Stomach (tissue), 9 donors: ENCODE data around the gene SLC10A3. TPM values are rescaled to one million over a fixed set of nuclear protein-coding genes. Genes with fewer than 3 reads are reported as not detected.

Experiments used
- DNase-seq, 2 donors: peaks; one replicate each; pipeline versions ENCODE4 v3.0.0 to v3.0.0-alpha.2; 2013 to 2019
- H3K27ac ChIP-seq, 5 donors: fragments of 200-600 bp in 4 of 5; sonication (generic) in 4 of 5; one replicate each; pipeline ENCODE4 v1.5.1; 2013 to 2019; ENCODE audit warnings: mild to moderate bottlenecking in 1 of 5, moderate library complexity in 1 of 5
- H3K27me3 ChIP-seq, 3 donors: fragments of 200-600 bp; sonication (generic); one replicate each; pipeline ENCODE4 v1.5.1; 2017 to 2019; ENCODE audit warnings: mixed run types in 1 of 3
- H3K36me3 ChIP-seq, 4 donors: fragments of 200-600 bp; sonication (generic); 1 replicate in 3 of 4; 2 replicates in 1 of 4; pipeline ENCODE4 v1.5.1; 2016 to 2019
- H3K4me1 ChIP-seq, 4 donors: fragments of 200-600 bp; sonication (generic); one replicate each; pipeline ENCODE4 v1.5.1; 2016 to 2019
- H3K4me3 ChIP-seq, 4 donors: fragments of 200-600 bp; sonication (generic) in 3 of 4; one replicate each; pipeline ENCODE4 v1.5.1; 2016 to 2019; ENCODE audit warnings: mild to moderate bottlenecking in 1 of 4
- H3K9me3 ChIP-seq, 4 donors: fragments of 200-600 bp; sonication (generic); one replicate each; pipeline ENCODE4 v1.5.1; 2016 to 2019
- CTCF ChIP-seq, 7 experiments: fragments of 450-650 bp in 4 of 7; fragments of 200-600 bp in 3 of 7; sonication (generic) in 3 of 7; IDR thresholded peaks; one replicate each; pipeline ENCODE4 v1.5.1; 2016 to 2019; ENCODE audit warnings: antibody characterized with exemption in 7 of 7, control low read depth in 2 of 7, mild to moderate bottlenecking in 1 of 7
- EP300 ChIP-seq: sonication (generic); formaldehyde crosslinking; IDR thresholded peaks from one replicate; pipeline ENCODE4 v1.6.1; 2017; ENCODE audit warnings: antibody characterized with exemption
- POLR2A ChIP-seq, 4 donors: fragments of 450-650 bp; IDR thresholded peaks; one replicate each; pipeline ENCODE4 v1.6.1; 2016; ENCODE audit warnings: antibody characterized with exemption in 4 of 4, control low read depth in 2 of 4, mild to moderate bottlenecking in 1 of 4, moderate library complexity in 1 of 4
- POLR2AphosphoS5 ChIP-seq, 3 donors: sonication (generic); formaldehyde crosslinking; IDR thresholded peaks; one replicate each; pipeline ENCODE4 v1.6.1; 2016; ENCODE audit warnings: antibody characterized with exemption in 3 of 3
- WGBS, 5 donors: extraction: QIAGEN DNeasy Blood & Tissue Kit in 3 of 5; methylation state at CpG; one replicate each; pipeline versions ENCODE4 v1.1.5 to v1.1.7; 2013 to 2018; 5-methylcytosine and 5-hydroxymethylcytosine counted together
- intact Hi-C: fragments of 100-400 bp; cut with DNase I; formaldehyde crosslinking; loops from one replicate; pipeline ENCODE4 v1.15.1; 2023; ENCODE audit warnings: low total_unique reads
- polyA plus RNA-seq, 3 donors: library from polyadenylated mRNA; stranded (reverse); fragments of 200-250 nt; gene quantifications; one replicate each; pipeline ENCODE4 v1.2.3, GENCODE V29; 2013
- total RNA-seq, 5 donors: library from RNA; depleted of rRNA; stranded (reverse); fragments of >200 nt; gene quantifications; one replicate each; pipeline versions ENCODE4 v1.1.0 to v1.2.3, GENCODE V29; 2014 to 2016
- donor health status: healthy with polysubstance abuse.
- donor health status: Bipolar disorder and iron deficiency.
- donor health status: healthy.

SLC10A3 gene
- total and polyA plus RNA-seq, 8 donors, result 4.9 to 175 (median 12.9) TPM

- TF ChIP-seq POLR2AphosphoS5 (IDR thresholded peaks at IDR 0.05) (peak in 2 of 3 donors; percentile 40 to 85), CTCF (IDR thresholded peaks at IDR 0.05) (peak in 6 of 7 experiments; percentile 31 to 100 (median 97)), POLR2A (IDR thresholded peaks at IDR 0.05) (no peak)
- H3K4me1 ChIP-seq, result peaks cover 0 to 10% (median 9%) of the 10 kb centered on the region in 4 donors
- no peaks in the 10 kb centered on the region for H3K27me3 ChIP-seq
- H3K27ac ChIP-seq, result peak overlapping the region in 2 of 5 donors; percentile 30 to 53
- peaks cover 11 to 54% (median 41%) of the 10 kb centered on the region in 4 donors for H3K36me3 ChIP-seq
- 25 to 34% (median 27%) methylated on average over 13 to 34 of the region's 34 CpGs for WGBS, 5 donors
- DNase-seq, result peak; percentile 93 to 95
- H3K9me3 ChIP-seq, result no peaks in the 10 kb centered on the region
- intact Hi-C loops, result no loop called here
- H3K4me3 ChIP-seq, result no peak overlapping the region
Measured at GRCh38 chrX:154534526-154535322, 44.3 kb upstream of the SLC10A3 start.

DNA sequence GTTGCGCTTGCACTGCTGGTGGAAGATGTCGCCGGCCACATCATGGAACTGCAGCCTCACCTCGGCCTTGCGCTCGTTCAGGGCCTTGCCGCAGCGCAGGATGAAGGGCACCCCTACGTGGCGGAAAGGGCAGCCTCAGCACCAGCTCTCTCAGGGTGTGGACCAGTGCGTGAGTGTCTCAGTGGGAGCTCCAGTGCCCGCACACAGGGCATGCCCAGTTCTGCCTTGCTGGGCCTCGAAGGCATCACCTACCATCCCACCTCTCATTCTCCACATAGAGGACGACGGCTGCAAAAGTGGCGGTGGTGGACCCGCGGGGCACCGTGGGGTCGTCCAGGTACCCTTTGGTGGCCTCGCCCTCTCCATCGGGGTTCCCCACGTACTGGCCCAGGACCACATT, 42.3 kb upstream of the SLC10A3 start:
- H3K27ac ChIP-seq, result no peak overlapping the region
- WGBS, 5 donors, result 86 to 95% (median 93%) methylated on average over 7 to 23 of the region's 23 CpGs
- no peaks in the 10 kb centered on the region for H3K27me3 ChIP-seq
- H3K36me3 ChIP-seq, result peaks cover 11 to 54% (median 41%) of the 10 kb centered on the region in 4 donors
- DNase-seq, result no peak
- H3K4me3 ChIP-seq, result no peak overlapping the region
- peaks cover 0 to 10% (median 7%) of the 10 kb centered on the region in 4 donors for H3K4me1 ChIP-seq
- intact Hi-C loops, result no loop called here
- no peaks in the 10 kb centered on the region for H3K9me3 ChIP-seq
- TF ChIP-seq POLR2AphosphoS5 (IDR thresholded peaks at IDR 0.05), result no peak
- no peak for TF ChIP-seq EP300
- no peak for TF ChIP-seq POLR2A (IDR thresholded peaks at IDR 0.05)
- TF ChIP-seq CTCF (IDR thresholded peaks at IDR 0.05), result no peak

GRCh38 chrX:154531626-154532025, 41.2 kb upstream of the SLC10A3 start:
- Histone ChIP-seq H3K4me3 (no peak overlapping the region), H3K9me3 (no peaks in the 10 kb centered on the region), H3K27me3 (peaks cover 0 to 4% (median 0%) of the 10 kb centered on the region in 3 donors), H3K36me3 (peaks cover 11 to 54% (median 41%) of the 10 kb centered on the region in 4 donors), H3K4me1 (peaks cover 0 to 17% (median 13%) of the 10 kb centered on the region in 4 donors), H3K27ac (peak overlapping the region in 1 of 5 donors; percentile 5)
- intact Hi-C loops, result no loop called here
- no peak for DNase-seq
- TF ChIP-seq CTCF (IDR thresholded peaks at IDR 0.05), result no peak
- TF ChIP-seq POLR2AphosphoS5 (IDR thresholded peaks at IDR 0.05), result no peak
- no peak for TF ChIP-seq POLR2A (IDR thresholded peaks at IDR 0.05)
- TF ChIP-seq EP300, result no peak
- WGBS, 5 donors, result 62 to 78% (median 77%) methylated on average over 6 to 16 of the region's 16 CpGs

DNA sequence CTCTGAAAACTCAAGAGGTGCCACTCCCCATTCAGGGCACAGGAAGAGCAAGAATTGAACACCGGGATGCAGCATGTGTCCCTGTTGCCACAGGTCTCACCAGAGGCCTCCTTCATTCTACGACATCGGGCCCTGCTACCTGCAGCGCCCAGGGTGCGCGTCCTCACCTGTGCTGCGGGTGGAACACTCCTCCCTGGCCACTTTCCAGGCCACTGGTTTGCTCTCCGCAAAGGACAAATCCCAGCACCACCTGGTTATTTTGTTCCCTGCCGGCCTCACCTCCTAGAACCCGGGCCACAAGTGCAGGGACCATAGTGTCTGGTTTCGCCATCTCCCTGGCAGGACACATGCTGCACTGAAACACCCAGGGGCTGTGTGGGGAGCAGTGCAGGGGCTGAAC, 39.9 kb upstream of the SLC10A3 start:
- intact Hi-C loops, result no loop called here
- peaks cover 0 to 18% (median 15%) of the 10 kb centered on the region in 4 donors for H3K4me1 ChIP-seq
- no peak for DNase-seq
- H3K4me3 ChIP-seq, result no peak overlapping the region
- 53 to 93% (median 63%) methylated on average over 7 to 11 of the region's 11 CpGs for WGBS, 5 donors
- TF ChIP-seq POLR2A (IDR thresholded peaks at IDR 0.05), result no peak
- H3K36me3 ChIP-seq, result peaks cover 11 to 47% (median 34%) of the 10 kb centered on the region in 4 donors
- H3K9me3 ChIP-seq, result no peaks in the 10 kb centered on the region
- no peak overlapping the region for H3K27ac ChIP-seq
- H3K27me3 ChIP-seq, result peaks cover 0 to 4% (median 0%) of the 10 kb centered on the region in 3 donors

DNA sequence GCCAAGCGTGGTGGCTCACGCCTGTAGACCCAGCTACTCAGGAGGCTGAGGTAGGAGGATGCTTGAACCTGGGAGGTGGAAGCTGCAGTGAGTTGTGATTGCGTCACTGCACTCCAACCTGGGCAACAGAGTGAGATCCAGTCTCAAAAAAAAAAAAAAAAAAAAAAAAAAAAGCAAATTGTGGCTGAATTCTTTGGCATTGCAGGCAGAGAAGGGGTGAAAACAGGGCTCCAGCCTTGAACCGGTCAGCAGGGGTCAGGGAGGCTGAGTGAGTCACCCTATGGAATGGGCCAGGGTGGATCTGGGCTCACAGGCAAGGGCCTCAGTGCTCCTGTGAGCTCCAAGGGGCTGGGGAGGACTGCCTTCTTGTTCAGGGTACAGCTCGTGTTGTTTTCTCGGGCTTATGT, 38.8 kb upstream of the SLC10A3 start:
- no peak overlapping the region for H3K4me3 ChIP-seq
- H3K4me1 ChIP-seq, result peaks cover 0 to 13% (median 6%) of the 10 kb centered on the region in 4 donors
- intact Hi-C loops, result no loop called here
- peaks cover 0 to 4% (median 0%) of the 10 kb centered on the region in 3 donors for H3K27me3 ChIP-seq
- peaks cover 11 to 36% (median 29%) of the 10 kb centered on the region in 4 donors for H3K36me3 ChIP-seq
- WGBS, 5 donors, result 68 to 87% (median 75%) methylated on average over 3 to 6 of the region's 6 CpGs
- H3K27ac ChIP-seq, result no peak overlapping the region
- no peaks in the 10 kb centered on the region for H3K9me3 ChIP-seq
- TF ChIP-seq CTCF (IDR thresholded peaks at IDR 0.05), result no peak
- no peak for DNase-seq
